GM19397 (cell line): ENCODE results near the gene MED27.

Experiments
- ATAC-seq: cut with Tn5 transposase; IDR thresholded peaks from one replicate; pipeline ENCODE4 v1.9.1; 2021; ENCODE audit warnings: mild to moderate bottlenecking, moderate library complexity; ENCODE audit not compliant: unreplicated experiment

The MED27 gene

DNA sequence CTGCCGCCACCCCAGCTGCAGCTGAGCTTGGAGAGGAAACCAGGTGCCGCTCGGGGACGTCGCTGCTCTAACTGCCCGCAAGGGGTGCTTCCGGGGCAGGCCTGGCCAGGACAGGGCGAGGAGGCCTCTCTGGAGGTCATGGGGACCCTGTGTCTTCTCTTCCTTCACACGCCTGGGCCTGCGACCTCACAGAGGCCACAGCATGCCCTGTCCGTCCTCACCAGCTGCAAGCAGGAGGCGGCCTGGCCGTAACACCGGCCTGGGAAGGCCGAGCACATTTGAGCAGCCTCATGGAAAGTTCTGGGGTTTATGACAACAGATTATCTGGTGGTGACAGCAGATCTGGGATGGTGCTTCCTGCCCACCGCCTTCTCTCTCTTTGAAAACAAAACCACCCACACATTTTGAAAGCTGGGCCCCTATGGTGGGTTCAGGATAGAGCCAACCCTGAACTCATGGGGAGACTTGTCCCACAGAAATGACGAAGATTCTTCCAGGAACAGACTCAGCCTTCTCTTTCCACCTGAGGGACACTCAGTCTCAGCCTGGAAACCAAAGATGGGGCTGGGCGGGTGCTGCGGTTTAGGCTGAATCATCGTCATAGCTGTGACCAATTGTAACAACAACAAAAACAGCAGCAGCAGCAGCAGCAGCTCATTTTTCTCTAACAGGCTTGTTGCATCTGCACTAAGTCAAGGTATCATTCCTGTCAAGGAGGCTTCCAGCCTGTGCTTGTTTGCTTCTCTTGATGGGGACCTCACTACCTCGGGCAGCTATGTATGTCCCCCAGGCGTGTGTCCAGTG is 240.2 kb downstream of the MED27 start:
- no peak for ATAC-seq

DNA sequence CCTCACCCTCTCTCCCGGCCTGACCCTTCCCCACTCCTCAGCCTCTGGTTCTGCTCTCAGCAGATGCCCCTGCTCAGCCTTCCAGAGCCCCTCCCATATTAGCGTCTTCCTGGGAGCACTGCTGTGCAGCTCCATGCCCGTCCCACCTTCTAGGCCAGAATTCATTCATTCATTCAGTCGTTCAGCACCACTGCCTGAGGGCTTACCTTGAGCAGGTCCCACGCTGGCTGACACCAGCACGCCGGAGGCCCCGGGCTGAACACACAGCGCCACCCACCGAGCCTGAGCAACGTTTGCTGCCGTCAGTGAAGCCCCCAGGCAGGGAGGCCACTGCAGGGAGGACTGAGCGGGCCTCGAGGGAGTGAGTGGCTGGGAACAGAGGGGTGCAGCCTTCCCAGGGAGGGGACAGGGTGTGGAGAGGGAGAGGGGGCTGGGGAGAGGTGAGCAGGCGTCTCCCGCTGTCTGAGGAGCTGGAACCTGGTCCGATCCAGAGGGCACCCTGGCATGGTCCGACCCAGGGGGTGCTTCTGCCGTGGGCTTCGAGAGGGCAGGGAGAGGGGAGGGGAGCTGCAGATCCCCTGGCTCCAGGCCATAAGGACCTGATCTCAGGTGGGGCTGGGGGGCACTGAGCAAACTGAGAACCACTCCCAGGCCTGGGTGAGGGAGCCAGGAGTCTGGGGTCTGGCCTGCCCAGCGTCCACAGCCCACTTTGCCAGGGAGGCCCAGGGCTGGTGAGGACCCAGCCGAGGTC is 241.0 kb downstream of the MED27 start:
- ATAC-seq = no peak

DNA sequence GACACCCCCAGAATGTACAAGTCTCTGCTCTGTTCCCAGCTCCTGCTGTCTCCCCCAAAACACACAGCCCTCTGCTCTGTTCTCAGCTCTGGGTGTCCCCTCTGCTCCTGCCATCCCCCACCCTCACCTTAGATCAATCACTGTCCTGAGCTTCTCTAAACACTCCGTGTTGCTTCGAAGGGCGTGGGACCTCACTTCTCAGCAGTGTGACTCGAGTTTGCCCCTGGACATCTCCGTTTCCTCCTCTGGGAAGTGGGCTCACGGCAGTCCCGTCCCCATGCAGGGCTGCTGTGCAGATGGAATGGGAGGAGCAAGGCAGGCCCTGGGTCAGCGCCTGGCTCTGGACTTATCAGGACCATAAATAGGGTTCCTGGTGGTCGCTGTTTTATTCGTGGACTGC is 241.8 kb downstream of the MED27 start:
- ATAC-seq = no peak

DNA sequence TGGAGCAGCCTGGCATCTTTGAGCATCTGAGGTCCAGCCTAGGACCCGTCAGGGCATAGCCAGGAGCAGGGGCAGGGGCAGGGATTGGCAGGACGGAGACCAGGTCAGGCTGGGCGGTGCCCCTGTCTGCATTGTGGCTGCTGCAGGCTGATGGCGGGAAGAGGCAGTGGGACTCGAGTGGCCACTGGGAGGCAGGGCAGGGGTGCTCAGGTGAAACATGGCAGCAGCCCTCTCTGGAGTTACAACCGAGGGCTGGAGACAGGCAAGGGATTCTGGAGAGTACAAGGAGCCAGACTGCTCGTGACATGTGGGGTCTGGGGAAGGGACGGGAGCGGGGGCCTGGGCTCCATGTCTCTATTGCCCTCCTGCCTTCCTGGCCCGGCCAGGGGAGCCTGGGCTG is 242.4 kb downstream of the MED27 start:
- no peak for ATAC-seq

DNA sequence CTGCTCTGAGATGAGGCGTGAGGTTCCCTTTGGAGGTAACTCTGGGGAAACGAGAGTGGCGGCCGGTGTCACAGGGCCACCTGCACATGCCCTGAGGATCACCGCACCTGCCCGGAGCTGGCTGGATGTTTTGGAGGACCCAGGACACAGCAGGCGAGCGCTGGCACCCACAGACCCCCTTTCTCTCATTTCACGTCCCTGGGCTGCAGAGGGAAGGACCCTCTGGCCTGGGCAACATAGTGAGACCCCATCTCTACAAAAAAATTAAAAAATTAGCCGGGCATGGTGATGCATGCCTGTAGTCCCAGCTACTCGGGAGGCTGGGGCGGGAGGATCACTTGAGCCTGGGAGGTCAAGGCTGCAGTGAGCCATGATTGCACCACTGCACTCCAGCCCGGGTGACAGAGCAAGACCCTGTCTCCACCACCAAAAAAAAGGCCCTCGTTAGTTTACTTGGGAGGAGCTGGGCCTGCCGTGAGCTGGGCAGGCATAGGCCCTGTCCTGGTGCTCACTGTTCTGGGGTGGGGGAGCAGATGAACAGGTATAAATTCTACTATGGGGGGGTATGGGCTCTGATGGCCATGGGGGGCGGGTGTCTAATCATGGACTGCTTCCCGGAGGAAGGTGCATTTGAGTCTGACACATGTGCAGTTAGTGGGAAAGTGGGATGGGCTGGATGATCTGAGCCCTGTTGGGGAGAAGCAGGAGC is 242.9 kb downstream of the MED27 start:
- no peak for ATAC-seq

DNA sequence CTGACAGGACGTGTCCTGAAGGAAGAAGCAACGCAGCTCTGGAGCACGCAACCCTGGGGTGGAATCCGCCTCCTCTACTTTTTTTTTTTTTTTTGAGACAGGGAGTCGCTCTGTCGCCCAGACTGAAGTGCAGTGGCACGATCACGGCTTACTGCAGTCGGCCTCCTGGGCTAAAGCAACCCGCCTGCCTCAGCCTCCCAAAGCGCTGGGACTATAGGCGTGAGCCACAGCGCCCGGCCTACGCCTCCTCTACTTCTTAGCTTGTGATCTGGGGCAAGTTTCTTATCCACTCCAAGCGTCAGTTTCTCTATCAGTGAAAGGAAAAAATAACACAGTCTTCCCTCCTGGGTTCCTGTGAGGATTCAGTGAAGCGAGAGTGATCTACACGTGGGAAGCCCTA is 243.6 kb downstream of the MED27 start:
- no peak for ATAC-seq

DNA sequence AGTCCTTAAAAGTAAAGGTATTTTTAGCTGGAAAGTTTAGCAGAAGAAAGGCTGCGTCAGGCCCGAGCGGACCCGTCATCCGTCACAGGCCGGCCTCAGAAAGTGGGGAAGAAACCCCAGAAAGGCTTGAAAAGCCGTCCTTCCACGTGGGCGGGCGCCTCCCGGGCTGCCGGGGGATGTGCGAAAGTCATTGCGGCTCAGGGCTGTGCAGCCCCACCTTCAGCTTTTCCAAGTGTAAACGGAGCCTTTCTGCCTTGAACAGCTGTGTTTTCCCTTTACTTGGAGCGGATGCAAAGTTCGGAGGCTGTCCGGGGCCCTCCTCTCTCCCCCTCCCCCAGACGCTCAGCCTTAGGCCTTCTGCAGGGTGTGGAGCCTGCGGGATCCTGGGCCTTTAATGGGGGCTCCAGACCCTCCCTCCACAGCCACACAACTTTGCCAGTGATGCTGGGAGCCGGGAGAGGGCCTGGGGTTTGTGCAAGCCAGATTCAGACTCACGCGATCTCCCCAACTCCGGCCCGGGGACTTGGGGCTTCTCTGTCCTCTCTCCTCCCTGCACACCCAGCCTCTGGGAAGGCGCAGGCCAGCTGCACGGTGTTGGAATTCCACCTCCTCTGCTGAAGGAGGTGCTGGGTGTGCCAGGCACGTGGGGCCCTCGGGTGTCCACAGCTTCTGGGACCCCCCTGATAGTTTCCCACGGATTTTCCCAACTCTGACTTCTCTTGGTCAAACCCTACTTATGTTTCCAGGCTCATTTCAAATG is 244.3 kb downstream of the MED27 start:
- no peak for ATAC-seq

DNA sequence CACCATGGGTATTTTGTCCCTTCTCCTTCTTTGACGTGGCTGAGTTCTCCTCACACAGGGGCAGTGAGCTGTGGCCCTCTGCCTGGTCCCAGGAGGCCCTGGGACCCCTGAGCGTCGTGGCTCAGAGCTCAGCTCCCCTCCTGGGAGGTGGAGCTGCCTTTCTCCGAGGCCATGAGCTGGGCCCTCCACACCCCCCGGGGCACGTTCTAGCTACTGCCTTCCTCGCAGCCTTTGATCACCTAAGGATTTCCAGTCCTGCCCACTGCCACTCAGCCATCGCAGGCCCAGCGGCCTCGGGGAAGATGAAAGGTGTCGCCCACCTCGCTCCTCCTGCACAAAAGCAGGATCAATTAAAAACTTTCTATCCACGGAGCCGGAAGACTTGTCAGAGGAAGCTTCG is 244.9 kb downstream of the MED27 start:
- ATAC-seq = no peak

DNA sequence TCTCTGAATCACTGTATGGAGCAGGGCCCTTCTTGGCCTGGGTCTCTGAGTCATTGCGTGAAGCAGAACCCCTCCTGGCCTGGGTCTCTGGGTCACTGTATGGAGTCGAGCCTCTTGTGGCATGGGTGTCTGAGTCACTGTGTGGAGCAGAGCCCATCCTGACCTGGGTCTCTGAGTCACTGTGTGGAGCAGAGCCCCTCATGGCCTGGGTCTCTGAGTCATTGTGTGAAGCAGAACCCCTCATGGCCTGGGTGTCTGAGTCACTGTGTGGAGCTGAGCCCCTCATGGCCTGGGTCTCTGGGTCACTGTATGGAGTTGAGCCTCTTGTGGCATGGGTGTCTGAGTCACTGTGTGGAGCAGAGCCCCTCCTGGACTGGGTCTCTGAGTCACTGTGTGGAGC is 245.8 kb downstream of the MED27 start:
- ATAC-seq = no peak

DNA sequence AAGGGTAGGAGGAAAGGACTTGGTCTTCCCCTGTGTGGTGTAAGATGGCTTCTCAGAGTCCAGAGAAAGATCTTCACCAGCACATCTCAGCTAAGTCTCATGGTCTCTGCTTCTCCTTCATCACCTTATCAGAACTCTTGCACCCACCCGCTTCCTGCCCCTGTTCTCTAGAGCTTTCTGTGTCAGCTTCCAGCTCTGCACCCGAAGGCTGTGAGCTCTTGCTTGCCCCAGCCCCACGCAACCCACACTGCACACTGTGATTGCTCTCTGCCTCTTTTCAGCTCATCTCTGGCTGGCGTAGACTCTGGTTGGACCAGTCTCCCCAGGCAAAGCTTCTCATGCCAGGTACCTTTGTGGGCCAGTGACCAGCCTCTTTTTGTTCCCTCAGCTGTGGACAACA is 246.6 kb downstream of the MED27 start:
- no peak for ATAC-seq

DNA sequence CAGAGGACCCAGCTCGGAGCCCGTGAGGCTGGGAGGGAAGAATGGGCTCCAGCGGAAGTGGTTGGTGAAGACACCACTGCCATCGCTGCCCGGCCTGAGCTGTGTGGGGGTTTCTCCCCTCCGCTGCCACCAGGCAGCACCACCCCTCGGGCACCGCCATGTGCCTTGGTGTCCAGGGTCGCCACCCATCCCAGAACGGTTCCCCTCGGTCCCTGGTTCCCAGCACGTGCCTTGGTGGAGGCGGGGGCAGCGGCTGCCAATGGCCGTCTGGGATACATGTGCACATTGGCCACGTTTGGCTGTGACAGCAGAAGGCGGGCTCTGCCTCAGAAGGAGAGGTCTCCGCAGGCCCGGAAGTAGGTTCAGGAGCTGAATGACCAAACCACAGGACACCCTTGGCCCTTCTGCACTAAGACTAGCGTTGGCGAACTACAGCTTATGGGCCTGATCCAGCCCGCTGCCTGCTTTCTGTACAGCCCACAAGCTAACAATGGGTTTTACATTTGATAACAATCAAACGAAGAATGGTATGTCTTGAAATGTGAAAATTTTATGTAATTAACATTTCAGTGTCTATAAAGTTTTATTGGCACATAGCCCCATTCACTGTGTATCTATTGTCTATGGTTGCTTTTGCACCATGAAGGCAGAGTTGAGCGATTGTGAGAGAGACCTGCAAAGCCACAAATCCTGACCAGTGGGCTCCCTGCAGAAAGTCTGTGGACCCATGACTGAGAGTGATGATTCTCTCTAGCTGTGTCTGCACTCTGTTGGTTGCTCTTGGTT is 248.1 kb downstream of the MED27 start:
- no peak for ATAC-seq

DNA sequence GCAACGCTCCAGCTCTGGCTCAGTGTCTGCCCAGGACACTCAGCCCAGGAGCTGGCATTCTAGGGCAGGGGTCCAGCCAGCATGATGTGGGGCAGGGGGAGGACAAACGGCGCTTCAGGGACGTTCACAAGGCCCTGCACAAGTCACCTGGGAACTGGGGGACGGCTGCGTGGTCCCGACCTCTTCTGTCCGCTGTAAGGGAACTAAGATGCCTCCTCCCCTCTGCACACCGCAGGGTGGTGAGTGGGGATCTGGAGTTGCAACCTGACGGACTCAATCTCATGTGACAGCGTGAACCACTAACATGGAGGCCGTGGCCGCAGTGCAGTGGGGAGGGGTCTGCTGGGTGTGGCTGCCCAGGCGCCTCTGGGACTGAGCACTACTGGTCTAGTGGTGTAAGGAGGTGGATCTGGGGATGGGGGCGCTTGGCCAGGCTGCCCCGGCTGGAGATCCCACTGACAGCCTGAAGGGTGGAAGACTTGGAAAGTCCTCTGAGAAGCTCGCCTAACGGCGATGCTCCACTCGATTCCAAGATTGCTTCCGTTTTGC is 251.8 kb downstream of the MED27 start:
- no peak for ATAC-seq

DNA sequence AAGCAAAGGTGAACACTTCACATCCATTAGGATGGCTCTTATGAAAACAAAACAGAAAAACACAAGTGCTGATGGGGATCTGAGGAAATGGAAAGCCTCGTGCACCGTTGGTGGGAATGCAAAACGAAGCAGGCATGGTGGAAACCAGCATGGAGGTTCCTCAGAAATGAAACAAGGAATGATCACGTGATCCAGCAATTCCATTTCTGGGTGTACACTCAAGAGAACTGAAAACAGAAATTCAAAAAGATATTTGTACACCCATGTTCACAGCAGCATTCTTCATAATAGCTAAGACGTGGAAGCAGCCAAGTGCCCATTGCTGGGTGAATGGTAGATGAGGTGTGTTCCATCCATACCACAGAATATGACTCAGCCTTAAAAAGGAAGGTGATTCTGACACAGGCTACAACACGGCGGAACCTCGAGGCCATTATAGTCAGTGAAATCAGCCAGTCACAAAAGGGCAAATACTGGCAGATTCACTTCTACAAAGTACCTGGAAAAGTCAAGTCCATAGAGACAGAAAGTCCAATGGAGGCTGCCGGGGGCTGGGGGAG is 252.6 kb downstream of the MED27 start:
- ATAC-seq = no peak

DNA sequence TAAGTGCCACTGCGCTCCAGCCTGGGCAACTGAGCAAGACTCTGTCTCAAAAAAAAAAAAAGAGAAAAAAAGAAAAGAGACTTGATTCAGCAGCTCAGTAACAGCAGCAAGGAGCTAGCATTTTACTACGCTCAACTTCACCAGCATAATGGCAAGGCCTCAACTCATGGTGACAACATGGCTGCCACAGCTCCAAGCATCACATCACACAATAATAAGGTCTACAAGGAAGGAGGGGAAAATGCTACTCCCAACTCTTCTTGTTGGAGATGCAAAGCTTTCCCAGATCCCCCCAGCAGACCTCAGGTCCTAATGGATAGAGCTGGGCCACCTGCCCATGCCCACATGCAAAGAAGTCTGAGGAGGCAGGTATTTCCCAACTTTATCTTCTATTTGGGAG is 253.6 kb downstream of the MED27 start:
- ATAC-seq = no peak

DNA sequence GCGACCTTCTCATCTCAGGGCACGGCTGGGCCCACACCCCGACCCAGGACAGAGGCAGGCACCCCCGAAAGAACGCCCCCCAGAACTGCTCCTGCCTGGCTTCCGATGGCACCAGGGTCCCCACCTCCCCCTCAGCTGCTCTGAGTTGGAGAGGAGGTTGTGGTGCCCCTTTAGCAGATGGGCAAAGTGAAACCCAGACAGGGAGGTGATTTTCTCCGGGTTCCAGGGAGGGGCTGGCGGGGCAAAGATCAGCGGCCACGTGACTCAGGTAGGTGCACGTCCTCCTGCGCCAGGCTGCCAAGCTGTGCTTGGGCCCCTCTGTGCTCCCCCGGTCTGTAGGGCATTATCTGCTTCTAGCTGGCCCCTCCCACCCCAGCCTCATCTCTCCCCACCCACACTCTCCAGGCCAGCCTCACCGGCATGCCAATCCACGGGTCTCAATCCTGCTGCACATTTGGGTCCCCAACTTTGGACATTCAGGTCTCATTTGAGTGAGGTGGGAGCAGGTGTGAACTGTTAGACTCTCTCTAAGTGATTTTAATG is 254.6 kb downstream of the MED27 start:
- no peak for ATAC-seq

DNA sequence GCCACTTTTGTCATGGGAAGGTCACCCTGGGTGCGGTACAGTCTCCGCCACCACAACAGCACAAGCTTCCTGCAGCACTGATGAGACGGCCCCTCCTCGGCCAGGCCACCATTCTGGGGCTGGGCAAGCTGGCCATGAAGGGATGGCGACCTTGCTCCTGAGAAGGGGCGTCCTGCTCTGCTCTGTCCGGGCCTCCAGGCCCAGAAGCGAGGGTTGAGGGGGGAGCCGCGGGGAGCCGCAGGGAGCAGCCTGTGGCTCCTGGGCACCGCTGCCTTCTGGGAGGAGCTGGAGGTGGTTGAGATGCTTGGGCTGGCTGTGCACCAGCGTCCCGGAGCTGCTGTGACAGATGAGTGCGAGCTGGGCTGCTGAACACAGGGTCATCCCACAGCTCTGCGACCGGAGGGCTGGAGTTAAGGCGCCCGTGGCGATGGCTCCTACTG is 255.5 kb downstream of the MED27 start:
- ATAC-seq = no peak

DNA sequence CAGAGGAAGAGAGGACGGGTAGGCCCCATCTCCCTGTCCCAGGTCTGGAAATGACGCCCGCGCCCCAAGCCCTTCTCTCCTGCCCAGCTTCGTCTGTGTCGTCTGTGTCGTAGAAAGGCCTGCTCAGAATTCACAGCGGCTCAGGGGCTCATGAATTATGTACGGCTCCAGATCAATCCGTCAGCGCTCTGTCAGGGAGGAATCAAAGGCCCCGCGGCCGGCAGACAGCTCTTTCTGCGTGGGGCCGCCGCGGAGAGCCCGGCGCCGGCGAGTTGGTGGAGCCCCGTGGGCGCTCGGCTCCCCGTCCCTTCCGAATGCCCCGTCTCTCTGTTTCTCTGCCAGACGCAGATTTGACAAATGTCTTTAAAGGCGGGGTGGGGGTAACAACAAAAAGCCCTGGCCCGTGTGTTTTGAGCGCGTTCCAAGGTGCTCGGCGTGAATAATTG is 255.9 kb downstream of the MED27 start:
- no peak for ATAC-seq

DNA sequence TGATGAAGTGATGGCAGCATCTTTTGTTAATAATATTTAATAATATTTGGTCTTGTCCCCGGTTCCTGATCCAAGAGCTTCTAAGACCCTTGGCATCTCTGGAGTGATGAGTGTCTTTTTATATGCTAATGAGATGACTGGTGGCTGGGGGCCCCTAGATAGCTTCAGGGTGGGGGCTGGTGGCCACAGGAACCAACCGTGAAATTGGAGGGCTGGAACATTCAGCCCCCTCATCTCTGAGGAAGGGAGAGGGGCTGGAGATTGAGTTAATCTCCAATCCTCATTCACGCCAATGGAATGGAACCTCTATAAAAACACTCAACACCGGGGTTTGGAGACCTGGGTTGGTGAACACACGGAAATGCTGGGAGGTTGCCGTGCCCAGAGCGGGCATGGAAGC is 261.6 kb downstream of the MED27 start:
- ATAC-seq = no peak

DNA sequence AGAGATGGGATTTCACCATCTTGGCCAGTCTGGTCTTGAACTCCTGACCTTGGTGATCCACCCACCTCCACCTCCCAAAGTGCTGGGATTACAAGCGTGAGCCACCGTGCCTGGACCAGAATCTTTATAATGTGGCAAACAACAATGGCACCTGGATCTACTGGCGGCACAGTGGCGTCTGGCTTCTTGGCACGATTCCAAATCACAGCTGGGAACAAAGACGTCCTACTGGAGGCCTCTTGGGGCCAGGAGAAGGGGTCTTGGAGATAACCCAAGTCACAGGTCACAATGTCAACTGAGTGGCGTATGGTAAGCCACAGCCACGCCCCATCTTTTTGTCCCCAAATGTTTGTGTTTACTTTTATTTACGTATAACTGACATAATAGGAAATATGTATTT is 262.0 kb downstream of the MED27 start:
- no peak for ATAC-seq
